ENCODE measurements around the gene DIS3L2.

- TF ChIP-seq HDAC2 (IDR thresholded peaks at IDR 0.05; ENCODE audit: borderline replicate concordance in 1 of 2, low read depth in 2 of 2, low read length in 2 of 2) (no peak), JUND (IDR thresholded peaks at IDR 0.05; ENCODE audit: low read length) (no peak), EZH2 (IDR thresholded peaks at IDR 0.05; ENCODE audit: low read depth, low read length, severe bottlenecking) (no peak), EP300 (IDR thresholded peaks at IDR 0.05; ENCODE audit: borderline replicate concordance in 1 of 2, low read depth in 2 of 2, low read length in 2 of 2) (no peak), POLR2A (IDR thresholded peaks at IDR 0.05; ENCODE audit: control extremely low read depth in 1 of 2, low read depth in 2 of 2, low read length in 2 of 2) (no peak), KDM1A (IDR thresholded peaks at IDR 0.05; ENCODE audit: borderline replicate concordance, low read length) (no peak), NRF1 (IDR thresholded peaks at IDR 0.05; ENCODE audit: low read depth, low read length) (no peak), RXRA (IDR thresholded peaks at IDR 0.05; ENCODE audit: insufficient read depth, low read depth, low read length) (no peak), PHF8 (conservative IDR thresholded peaks at IDR 0.05; ENCODE audit: low read depth, low read length) (no peak), CREB1 (IDR thresholded peaks at IDR 0.05) (no peak), CTCF (IDR thresholded peaks at IDR 0.05; ENCODE audit: control extremely low read depth in 1 of 3, insufficient read depth in 1 of 3, low read depth in 1 of 3, low read length in 3 of 3) (no peak), TAF1 (IDR thresholded peaks at IDR 0.05; ENCODE audit: low read depth, low read length) (no peak), ZNF274 (IDR thresholded peaks at IDR 0.05; ENCODE audit: borderline replicate concordance, extremely low read depth, low read length) (no peak)
These were observed 387.4 kb downstream of the DIS3L2 start for GRCh38 chr2:232348936-232349335.

All from H1 (cell line).